K562 (cell line): Measurements from ENCODE around the gene KASH5. TPM values are rescaled to one million over a fixed set of nuclear protein-coding genes. Genes with fewer than 3 reads are reported as not detected.

Source experiments
- ATAC-seq: fragments of 200-7000 bp; cut with Tn5 transposase; 3 replicates; pipeline ENCODE4 v1.9.1; 2020; ENCODE audit warnings: moderate library complexity
- BruUV-seq: library from RNA; stranded (reverse); fragments of 400-500 nt; replicated peaks from 2 replicates; lab custom pipeline; 2021; lab: Mats Ljungman, UMichigan
- CTCF ChIA-PET: fragments of 300-600 bp; formaldehyde crosslinking; extraction: SDS; loops from one replicate; lab custom pipeline; 2021; ENCODE audit warnings: low intra/inter-chr PET ratio; lab: Yijun Ruan, JAX
- POLR2A ChIA-PET: fragments of 300-600, 350-650 bp; sonication (Branson Sonifier 250); formaldehyde crosslinking; extraction: SDS; loops from one replicate; lab custom pipeline; 2021; ENCODE audit warnings: antibody characterized with exemption, inconsistent platforms; lab: Yijun Ruan, JAX
- DNase-seq, 4 experiments: peaks; one replicate each; pipeline versions ENCODE4 v3.0.0 to v3.0.0-alpha.2; 2011 to 2018; ENCODE audit warnings: low spot score in 3 of 4, mixed read lengths in 3 of 4; ENCODE audit errors: extremely low read depth in 1 of 4
- FAIRE-seq: peaks from 2 replicates; lab custom pipeline; 2011; peaks lifted over from hg19 to GRCh38; lab: Jason Lieb, UNC
- H2AFZ ChIP-seq: 2 replicates; pipeline ENCODE4 v1.6.0; 2011; ENCODE audit warnings: low read depth, low read length, control low read depth, inconsistent platforms
- H3K27ac ChIP-seq: fragments of 200-600 bp; 3 replicates; pipeline ENCODE4 v1.8.0; 2011; ENCODE audit warnings: low read depth, mild to moderate bottlenecking, control low read depth, inconsistent platforms, low read length, moderate library complexity, mixed read lengths; ENCODE audit errors: extremely low read depth
- H3K27me3 ChIP-seq, 2 experiments: fragments of 300-600 bp in 1 of 2; 2 replicates in 1 of 2; 3 replicates in 1 of 2; pipeline versions ENCODE4 v1.6.0 to v1.8.0; 2011; ENCODE audit warnings: inconsistent platforms in 2 of 2, low read length in 2 of 2, mild to moderate bottlenecking in 1 of 2, mixed read lengths in 1 of 2, moderate library complexity in 1 of 2; ENCODE audit not compliant: control insufficient read depth in 2 of 2, insufficient read depth in 2 of 2
- H3K36me3 ChIP-seq: fragments of 300-600 bp; 3 replicates; pipeline ENCODE4 v1.8.0; 2011; ENCODE audit warnings: mild to moderate bottlenecking, low read length, inconsistent platforms; ENCODE audit not compliant: control insufficient read depth, insufficient read depth
- H3K4me1 ChIP-seq, 2 experiments: fragments of 200-600 bp in 1 of 2; replicated peaks in 1 of 2; 2 replicates in 1 of 2; 3 replicates in 1 of 2; pipeline versions ENCODE4 v1.5.1 to v1.8.0; 2011; ENCODE audit warnings: inconsistent platforms in 2 of 2, low read length in 2 of 2, mild to moderate bottlenecking in 1 of 2, mixed read lengths in 1 of 2, moderate library complexity in 1 of 2; ENCODE audit not compliant: control insufficient read depth in 2 of 2, insufficient read depth in 2 of 2
- H3K4me2 ChIP-seq: 2 replicates; pipeline ENCODE4 v1.6.1; 2011; ENCODE audit warnings: low read length, control low read depth, inconsistent platforms, mixed read lengths; ENCODE audit not compliant: insufficient read depth
- H3K4me3 ChIP-seq: fragments of 200-600 bp; sonication (generic), shearing (Covaris generic); 2 replicates; pipeline ENCODE4 v1.5.1; 2016; ENCODE audit warnings: control low read depth, inconsistent platforms
- H3K79me2 ChIP-seq: fragments of 200-600 bp; 3 replicates; pipeline ENCODE4 v1.8.0; 2011; ENCODE audit warnings: low read length, inconsistent platforms; ENCODE audit not compliant: control insufficient read depth, insufficient read depth
- H3K9ac ChIP-seq, 2 experiments: 2 replicates each; pipeline versions ENCODE4 v1.6.0 to v1.6.1; 2011; ENCODE audit warnings: low read depth in 2 of 2, low read length in 2 of 2, control low read depth in 1 of 2, inconsistent platforms in 1 of 2, mild to moderate bottlenecking in 1 of 2, mixed read lengths in 1 of 2; ENCODE audit not compliant: insufficient read depth in 1 of 2
- H3K9me1 ChIP-seq: one replicate; pipeline ENCODE4 v1.6.0; 2011; ENCODE audit warnings: inconsistent platforms, mild to moderate bottlenecking, low read length, moderate library complexity; ENCODE audit not compliant: control insufficient read depth, insufficient read depth
- H3K9me3 ChIP-seq: replicated peaks from 2 replicates; pipeline ENCODE4 v1.5.1; 2011; ENCODE audit warnings: low read depth, low read length, inconsistent platforms; ENCODE audit not compliant: control insufficient read depth, insufficient read depth
- H4K20me1 ChIP-seq: replicated peaks from 2 replicates; pipeline ENCODE4 v1.6.1; 2011; ENCODE audit warnings: low read length, inconsistent platforms, mixed read lengths; ENCODE audit not compliant: control insufficient read depth, insufficient read depth
- ATF1 ChIP-seq, 2 experiments: fragments of 450-650 bp in 1 of 2; IDR thresholded peaks; 2 replicates each; pipeline ENCODE4 v1.6.1; 2016; ENCODE audit warnings: missing compliant biosample characterization in 1 of 2, missing genetic modification characterization in 1 of 2
- CBX1 ChIP-seq: sonication (generic); IDR thresholded peaks from 2 replicates; pipeline ENCODE4 v1.6.1; 2016; ENCODE audit warnings: antibody characterized with exemption, low read depth, mild to moderate bottlenecking
- GTF2E2 ChIP-seq: fragments of 200-800 bp; sonication (Bioruptor generic); IDR thresholded peaks from 2 replicates; pipeline ENCODE4 v1.6.1; 2016; ENCODE audit warnings: missing genetic modification characterization, missing compliant biosample characterization
- JUND ChIP-seq, 2 experiments: IDR thresholded peaks; 2 replicates in 1 of 2; 3 replicates in 1 of 2; pipeline ENCODE4 v1.6.1; 2011; ENCODE audit warnings: borderline replicate concordance in 2 of 2, low read depth in 2 of 2, low read length in 2 of 2, improper control_type of control experiment in 1 of 2, missing biosample characterization in 1 of 2, missing genetic modification characterization in 1 of 2, missing genetic modification reagents in 1 of 2
- SMARCE1 ChIP-seq: fragments of 450-650 bp; IDR thresholded peaks from 2 replicates; pipeline ENCODE4 v1.7.1; 2016; ENCODE audit warnings: mild to moderate bottlenecking
- ZFP36 ChIP-seq: fragments of 150-350 bp; IDR thresholded peaks from 2 replicates; pipeline ENCODE4 v1.6.1; 2018; ENCODE audit warnings: low read length, low read depth; ENCODE audit not compliant: partially characterized antibody
- ZNF586 ChIP-seq: fragments of 450-650 bp; formaldehyde crosslinking; conservative IDR thresholded peaks from 2 replicates; pipeline ENCODE4 v1.4.0; 2020; ENCODE audit warnings: mild to moderate bottlenecking, moderate library complexity
- WGBS: fragments of 100-300 bp; shearing (Covaris generic); methylation state at CpG from one replicate; pipeline ENCODE4 v1.1.6; 2016; ENCODE audit warnings: low coverage, mixed read lengths; ENCODE audit not compliant: insufficient coverage; ENCODE audit errors: missing lambda C conversion rate; 5-methylcytosine and 5-hydroxymethylcytosine counted together
- in situ Hi-C: fragments of 300-500 bp; cut with MboI; formaldehyde crosslinking; loops from 4 replicates; pipeline ENCODE4 v1.15.0; 2018; ENCODE audit warnings: inconsistent platforms, mixed read lengths
- intact Hi-C: fragments of 100-400 bp; cut with micrococcal nuclease; formaldehyde crosslinking; loops from 2 replicates; pipeline ENCODE4 v1.14.2; 2022
- polyA plus RNA-seq, 8 experiments: library from polyadenylated mRNA; depleted of rRNA in 4 of 8; stranded (reverse) in 5 of 8; unstranded in 3 of 8; fragments of >200 nt; fragmentation: Nextera tagmentation in 2 of 8; fragmentation: Illumina TruSeq in 1 of 8; extraction: Ambion mirVana in 2 of 8; extraction: Trizol in 1 of 8; gene quantifications; 2 replicates each; pipeline versions ENCODE4 v1.2.1 to v1.2.3, GENCODE V29; 2011 to 2014; ENCODE audit warnings: inconsistent platforms in 1 of 8, missing spikeins in 1 of 8
- total RNA-seq, 7 experiments: library from RNA; depleted of rRNA in 6 of 7; stranded (reverse); fragments of >200 nt in 6 of 7; fragmentation: Illumina TruSeq in 2 of 7; extraction: Trizol in 2 of 7; gene quantifications; 2 replicates each; pipeline versions ENCODE4 v1.2.1 to v1.2.3, GENCODE V29; 2011 to 2021; ENCODE audit warnings: low replicate concordance in 1 of 7
- TF ChIP-seq, protein P1 (sequence below): fragments of 450-650 bp; IDR thresholded peaks from 2 replicates; pipeline ENCODE4 v1.6.1; 2016; ENCODE audit warnings: antibody characterized with exemption
- TF ChIP-seq, protein P2 (sequence below): fragments of 450-650 bp; IDR thresholded peaks from 2 replicates; pipeline ENCODE4 v1.6.1; 2018; ENCODE audit warnings: mild to moderate bottlenecking, low read depth; ENCODE audit not compliant: partially characterized antibody

KASH5 gene
- total and polyA plus RNA-seq, 9 of the 15 experiments (the other 6 are each of a cell fraction or from before 2014, with no cell fraction given), result 0.07 to 0.84 (median 0.34) TPM; not detected in 1

DNA sequence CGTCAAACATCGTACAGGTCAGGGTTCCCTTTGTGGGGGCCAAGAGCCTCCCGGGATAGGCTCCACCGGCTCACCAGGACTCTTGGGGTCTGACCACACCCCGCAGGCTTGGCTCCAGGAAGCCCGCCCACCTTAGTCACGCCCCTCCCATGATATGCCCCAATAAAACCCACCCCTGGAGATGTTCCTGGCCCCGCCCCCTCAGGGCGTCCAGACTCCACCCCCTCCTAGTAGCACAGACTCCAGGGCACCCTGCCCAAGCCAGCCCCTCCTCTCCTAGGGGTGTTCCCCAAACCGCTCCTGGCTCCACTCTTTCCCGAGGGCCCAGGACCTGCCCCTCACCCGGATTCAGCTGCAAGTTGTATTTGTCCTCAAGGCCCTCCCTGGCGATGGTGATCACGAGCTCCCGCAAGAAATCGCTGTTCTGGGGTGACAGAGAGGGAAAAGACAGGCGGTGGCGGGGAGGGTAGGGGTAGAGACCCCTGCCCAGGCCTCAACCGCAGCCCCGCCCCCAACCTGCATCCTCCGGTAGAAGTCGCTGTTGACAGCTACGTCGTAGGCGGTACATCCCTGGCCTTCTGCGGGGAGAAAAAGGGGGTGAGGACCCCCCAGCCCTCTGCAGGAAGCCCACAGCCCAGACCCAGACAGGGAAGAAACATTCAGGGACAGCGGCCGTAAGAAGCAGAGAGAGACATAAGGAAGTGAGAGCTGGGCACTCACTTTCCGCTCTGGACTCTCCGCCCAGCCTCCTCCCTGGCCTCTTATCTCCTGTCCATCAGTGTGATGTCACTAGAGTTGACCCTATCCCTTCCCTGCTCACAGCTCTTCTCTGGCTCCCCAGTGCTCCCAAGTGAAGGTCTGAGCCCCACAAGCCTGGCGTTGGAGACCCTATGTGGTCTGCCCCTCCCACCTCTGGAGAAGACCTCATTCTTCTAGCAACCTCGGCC, 59.7 kb downstream of the KASH5 start (continued):
- TF ChIP-seq JUND (IDR thresholded peaks at IDR 0.05; ENCODE audit: borderline replicate concordance, low read depth, low read length) (peak; percentile 44; the same call in 1 of the 2 replicates), JUND (tag; IDR thresholded peaks at IDR 0.05; ENCODE audit: borderline replicate concordance, low read depth, low read length) (no peak; the same call in 2 of the 3 replicates)
- TF ChIP-seq, protein P1, sequence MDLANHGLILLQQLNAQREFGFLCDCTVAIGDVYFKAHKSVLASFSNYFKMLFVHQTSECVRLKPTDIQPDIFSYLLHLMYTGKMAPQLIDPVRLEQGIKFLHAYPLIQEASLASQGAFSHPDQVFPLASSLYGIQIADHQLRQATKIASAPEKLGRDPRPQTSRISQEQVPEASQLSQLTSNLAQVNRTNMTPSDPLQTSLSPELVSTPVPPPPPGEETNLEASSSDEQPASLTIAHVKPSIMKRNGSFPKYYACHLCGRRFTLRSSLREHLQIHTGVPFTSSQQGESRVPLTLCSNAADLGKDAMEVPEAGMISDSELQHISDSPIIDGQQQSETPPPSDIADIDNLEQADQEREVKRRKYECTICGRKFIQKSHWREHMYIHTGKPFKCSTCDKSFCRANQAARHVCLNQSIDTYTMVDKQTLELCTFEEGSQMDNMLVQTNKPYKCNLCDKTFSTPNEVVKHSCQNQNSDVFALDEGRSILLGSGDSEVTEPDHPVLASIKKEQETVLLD, result no peak

DNA sequence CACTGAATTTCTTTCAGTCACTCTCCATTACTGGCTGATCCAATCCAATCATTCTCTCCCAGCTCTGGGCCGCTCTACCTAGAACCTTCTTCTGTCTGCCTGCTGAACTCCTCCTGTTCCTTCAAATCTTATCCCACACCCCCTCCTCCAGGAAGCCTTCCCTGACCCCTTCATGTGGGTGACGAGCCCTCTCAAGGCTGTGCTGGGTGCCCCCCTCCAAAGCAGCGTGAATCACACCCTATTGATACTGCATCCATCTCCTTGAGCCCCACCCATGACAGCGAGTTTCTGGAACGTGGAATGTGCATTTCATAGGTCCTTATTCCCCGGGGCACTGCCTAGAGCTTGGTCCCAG, 60.4 kb downstream of the KASH5 start:
- POLR2A ChIA-PET, result interaction anchor here (0.8 to 1.2 kb wide), 4 partner anchors 10 to 170 kb away, joined by 3 to 4 read pairs (median 3); partner anchors contain the start of gene RPS11
- H3K27me3 ChIP-seq, result no peaks in the 10 kb centered on the region
- peak overlapping the region; percentile 39 for H3K4me2 ChIP-seq
- peak overlapping the region; percentile 9; the same call in 1 of the 3 replicates for H3K27ac ChIP-seq
- no peak for ATAC-seq
- no peak for DNase-seq
- intact Hi-C loops, result loop anchor here (10.0 kb wide), 1 partner anchor 184 kb away; no protein-coding TSS in a partner anchor
- H3K9me3 ChIP-seq, result no peaks in the 10 kb centered on the region
- 91% methylated on average over 6 of the region's 6 CpGs for WGBS
- no peaks in the 10 kb centered on the region; the same call in 1 of the 2 replicates for H4K20me1 ChIP-seq
- no peak for FAIRE-seq
- no peaks in the 10 kb centered on the region for H3K9me1 ChIP-seq
- peak overlapping the region in 1 of 2 experiments; percentile 54; a peak in 1 of 4 replicates for H3K9ac ChIP-seq
- no TSS peak for BruUV-seq
- TF ChIP-seq ATF1 (CRISPR knock-in tag; IDR thresholded peaks at IDR 0.05), result no peak
- peak; percentile 15 for TF ChIP-seq ATF1 (tag; IDR thresholded peaks at IDR 0.05)
- TF ChIP-seq SMARCE1, result no peak
- no peak for TF ChIP-seq GTF2E2 (tag)
- no peak for TF ChIP-seq ZNF586 (CRISPR knock-in tag)
- peak; percentile 80 for TF ChIP-seq ZFP36
- TF ChIP-seq, protein P2, sequence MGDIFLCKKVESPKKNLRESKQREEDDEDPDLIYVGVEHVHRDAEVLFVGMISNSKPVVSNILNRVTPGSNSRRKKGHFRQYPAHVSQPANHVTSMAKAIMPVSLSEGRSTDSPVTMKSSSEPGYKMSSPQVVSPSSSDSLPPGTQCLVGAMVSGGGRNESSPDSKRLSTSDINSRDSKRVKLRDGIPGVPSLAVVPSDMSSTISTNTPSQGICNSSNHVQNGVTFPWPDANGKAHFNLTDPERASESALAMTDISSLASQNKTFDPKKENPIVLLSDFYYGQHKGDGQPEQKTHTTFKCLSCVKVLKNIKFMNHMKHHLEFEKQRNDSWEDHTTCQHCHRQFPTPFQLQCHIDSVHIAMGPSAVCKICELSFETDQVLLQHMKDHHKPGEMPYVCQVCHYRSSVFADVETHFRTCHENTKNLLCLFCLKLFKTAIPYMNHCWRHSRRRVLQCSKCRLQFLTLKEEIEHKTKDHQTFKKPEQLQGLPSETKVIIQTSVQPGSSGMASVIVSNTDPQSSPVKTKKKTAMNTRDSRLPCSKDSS, result no peak
- TF ChIP-seq CBX1, result no peak
- H3K36me3 ChIP-seq, result peaks cover 41% of the 10 kb centered on the region; the same call in 2 of the 3 replicates
- in situ Hi-C loops, result no loop called here
- H3K4me3 ChIP-seq, result no peak overlapping the region
- CTCF ChIA-PET, result no interaction called here
- no peak overlapping the region for H2AFZ ChIP-seq
- peaks cover 16 to 52% of the 10 kb centered on the region in 2 experiments; a peak in 4 of 5 replicates for H3K4me1 ChIP-seq
- H3K79me2 ChIP-seq, result peaks cover 35% of the 10 kb centered on the region
